ENCODE measurements around the gene HSPA12B. TPM values are rescaled to one million over a fixed set of nuclear protein-coding genes. Genes with fewer than 3 reads are reported as not detected.

Gene HSPA12B
- total and polyA plus RNA-seq, 2 of the 13 experiments (the other 11 are each of a cell fraction or from before 2014, with no cell fraction given), result 0.01 TPM; not detected in 1

DNA sequence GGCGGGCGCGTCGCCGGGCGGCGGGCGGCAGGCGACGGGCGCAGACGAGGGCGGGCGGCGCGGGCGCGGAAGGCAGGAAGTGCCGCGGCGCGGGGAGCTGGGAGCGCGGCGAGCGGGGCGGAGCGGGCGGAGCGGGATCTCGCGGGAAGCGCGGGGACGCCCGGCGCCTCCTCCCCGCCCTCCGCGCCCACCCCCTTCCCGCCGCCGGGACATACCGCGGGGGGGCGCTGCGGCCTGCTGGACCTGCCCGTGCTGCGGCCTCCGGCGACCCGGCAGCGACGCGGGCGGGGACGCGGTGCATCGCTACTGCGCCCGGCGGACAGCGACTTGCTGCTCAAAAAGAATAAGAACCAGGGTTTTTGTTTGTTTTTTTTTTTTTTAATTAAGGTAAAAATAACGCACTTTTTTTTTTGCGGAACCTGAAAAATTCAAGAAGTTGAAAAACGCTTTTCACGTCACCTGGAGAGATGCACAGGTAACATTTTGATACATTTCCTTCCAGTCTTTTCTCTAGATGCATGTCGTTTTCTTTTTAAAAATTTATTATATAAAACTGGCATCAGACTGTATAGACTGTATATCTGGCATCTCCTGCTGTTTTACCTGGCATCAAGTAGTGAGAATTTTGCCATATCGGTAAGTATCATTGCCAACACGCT lies 54.3 kb downstream of the HSPA12B start, which contains the start of gene CENPB (continued):
- TF ChIP-seq ZHX2 (IDR thresholded peaks at IDR 0.05; ENCODE audit: low read depth) (no peak), ZHX2 (CRISPR knock-in tag; IDR thresholded peaks at IDR 0.05; ENCODE audit: borderline replicate concordance) (no peak), ZNF350 (CRISPR knock-in tag; IDR thresholded peaks at IDR 0.05; ENCODE audit: borderline replicate concordance, low read depth) (no peak), ZNF749 (CRISPR knock-in tag; IDR thresholded peaks at IDR 0.05; ENCODE audit: borderline replicate concordance) (peak; percentile 37; the same call in 1 of the 2 replicates), RELA (CRISPR knock-in tag; IDR thresholded peaks at IDR 0.05) (0 out of 2 replicates have a peak, but pooled peaks have one; percentile 42), POLR2G (IDR thresholded peaks at IDR 0.05; ENCODE audit: low read depth, low read length) (peak; percentile 53), MYNN (CRISPR knock-in tag; IDR thresholded peaks at IDR 0.05; ENCODE audit: low read depth) (no peak), ZNF44 (CRISPR knock-in tag; IDR thresholded peaks at IDR 0.05) (no peak), SMC3 (IDR thresholded peaks at IDR 0.05; ENCODE audit: low read length) (peak; percentile 54; the same call in 1 of the 2 replicates), ZNF432 (CRISPR knock-in tag; IDR thresholded peaks at IDR 0.05; ENCODE audit: borderline replicate concordance) (no peak), EP300 (IDR thresholded peaks at IDR 0.05; ENCODE audit: low read depth in 2 of 2, low read length in 2 of 2) (no peak), EP300 (CRISPR knock-in tag; IDR thresholded peaks at IDR 0.05; ENCODE audit: borderline replicate concordance) (no peak), RBM22 (optimal IDR thresholded peaks at IDR 0.05; ENCODE audit: low read length) (no peak), GATAD1 (CRISPR knock-in tag; IDR thresholded peaks at IDR 0.05) (peak; percentile 72)
- TF ChIP-seq, protein P1, sequence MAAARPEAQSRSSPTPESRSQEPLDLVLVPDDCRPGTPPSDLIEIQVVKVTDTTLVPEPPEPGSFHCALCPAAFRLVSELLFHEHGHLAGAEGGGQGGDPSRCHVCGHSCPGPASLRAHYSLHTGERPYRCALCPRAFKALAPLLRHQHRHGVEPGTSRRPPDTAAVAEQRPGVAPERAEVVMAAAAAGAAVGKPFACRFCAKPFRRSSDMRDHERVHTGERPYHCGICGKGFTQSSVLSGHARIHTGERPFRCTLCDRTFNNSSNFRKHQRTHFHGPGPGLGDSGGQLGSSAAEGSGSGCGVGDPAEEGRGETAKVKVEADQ (CRISPR knock-in tag; IDR thresholded peaks at IDR 0.05; ENCODE audit: borderline replicate concordance), result peak; percentile 51; the same call in 1 of the 2 replicates
- TF ChIP-seq, protein P2, sequence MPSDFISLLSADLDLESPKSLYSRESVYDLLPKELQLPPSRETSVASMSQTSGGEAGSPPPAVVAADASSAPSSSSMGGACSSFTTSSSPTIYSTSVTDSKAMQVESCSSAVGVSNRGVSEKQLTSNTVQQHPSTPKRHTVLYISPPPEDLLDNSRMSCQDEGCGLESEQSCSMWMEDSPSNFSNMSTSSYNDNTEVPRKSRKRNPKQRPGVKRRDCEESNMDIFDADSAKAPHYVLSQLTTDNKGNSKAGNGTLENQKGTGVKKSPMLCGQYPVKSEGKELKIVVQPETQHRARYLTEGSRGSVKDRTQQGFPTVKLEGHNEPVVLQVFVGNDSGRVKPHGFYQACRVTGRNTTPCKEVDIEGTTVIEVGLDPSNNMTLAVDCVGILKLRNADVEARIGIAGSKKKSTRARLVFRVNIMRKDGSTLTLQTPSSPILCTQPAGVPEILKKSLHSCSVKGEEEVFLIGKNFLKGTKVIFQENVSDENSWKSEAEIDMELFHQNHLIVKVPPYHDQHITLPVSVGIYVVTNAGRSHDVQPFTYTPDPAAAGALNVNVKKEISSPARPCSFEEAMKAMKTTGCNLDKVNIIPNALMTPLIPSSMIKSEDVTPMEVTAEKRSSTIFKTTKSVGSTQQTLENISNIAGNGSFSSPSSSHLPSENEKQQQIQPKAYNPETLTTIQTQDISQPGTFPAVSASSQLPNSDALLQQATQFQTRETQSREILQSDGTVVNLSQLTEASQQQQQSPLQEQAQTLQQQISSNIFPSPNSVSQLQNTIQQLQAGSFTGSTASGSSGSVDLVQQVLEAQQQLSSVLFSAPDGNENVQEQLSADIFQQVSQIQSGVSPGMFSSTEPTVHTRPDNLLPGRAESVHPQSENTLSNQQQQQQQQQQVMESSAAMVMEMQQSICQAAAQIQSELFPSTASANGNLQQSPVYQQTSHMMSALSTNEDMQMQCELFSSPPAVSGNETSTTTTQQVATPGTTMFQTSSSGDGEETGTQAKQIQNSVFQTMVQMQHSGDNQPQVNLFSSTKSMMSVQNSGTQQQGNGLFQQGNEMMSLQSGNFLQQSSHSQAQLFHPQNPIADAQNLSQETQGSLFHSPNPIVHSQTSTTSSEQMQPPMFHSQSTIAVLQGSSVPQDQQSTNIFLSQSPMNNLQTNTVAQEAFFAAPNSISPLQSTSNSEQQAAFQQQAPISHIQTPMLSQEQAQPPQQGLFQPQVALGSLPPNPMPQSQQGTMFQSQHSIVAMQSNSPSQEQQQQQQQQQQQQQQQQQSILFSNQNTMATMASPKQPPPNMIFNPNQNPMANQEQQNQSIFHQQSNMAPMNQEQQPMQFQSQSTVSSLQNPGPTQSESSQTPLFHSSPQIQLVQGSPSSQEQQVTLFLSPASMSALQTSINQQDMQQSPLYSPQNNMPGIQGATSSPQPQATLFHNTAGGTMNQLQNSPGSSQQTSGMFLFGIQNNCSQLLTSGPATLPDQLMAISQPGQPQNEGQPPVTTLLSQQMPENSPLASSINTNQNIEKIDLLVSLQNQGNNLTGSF (CRISPR knock-in tag; IDR thresholded peaks at IDR 0.05), result no peak

Measured in HepG2 (cell line).